Mesenchymal stem cell (in vitro differentiated cells and primary cell): ENCODE results near the gene HSF2.
A peak's percentile ranks its signal among the peaks of the same experiment; 100 is the strongest.

Source experiments
- DNase-seq: peaks from one replicate; pipeline ENCODE4 v3.0.0-alpha.2; 2013
- H2AFZ ChIP-seq: one replicate; pipeline ENCODE4 v1.6.1; 2013; ENCODE audit warnings: low read depth, mild to moderate bottlenecking, control low read depth, inconsistent platforms, low read length, moderate library complexity
- H2AK5ac ChIP-seq: 2 replicates; pipeline ENCODE4 v1.6.1; 2013; ENCODE audit warnings: low read length, moderate library complexity, mild to moderate bottlenecking, inconsistent platforms; ENCODE audit not compliant: severe bottlenecking
- H2BK120ac ChIP-seq: one replicate; pipeline ENCODE4 v1.6.1; 2013; ENCODE audit warnings: low read depth, mild to moderate bottlenecking, inconsistent platforms, low read length, moderate library complexity
- H2BK12ac ChIP-seq, 2 experiments: one replicate each; pipeline ENCODE4 v1.6.1; 2013; ENCODE audit warnings: inconsistent platforms in 2 of 2, low read length in 2 of 2, mild to moderate bottlenecking in 2 of 2, moderate library complexity in 2 of 2, control low read depth in 1 of 2
- H2BK15ac ChIP-seq: one replicate; pipeline ENCODE4 v1.6.1; 2013; ENCODE audit warnings: mild to moderate bottlenecking, low read depth, inconsistent platforms; ENCODE audit not compliant: poor library complexity, severe bottlenecking
- H2BK5ac ChIP-seq: 2 replicates; pipeline ENCODE4 v1.6.1; 2013; ENCODE audit warnings: low read depth, mild to moderate bottlenecking, low read length, control low read depth, inconsistent platforms; ENCODE audit not compliant: poor library complexity, severe bottlenecking
- H3K14ac ChIP-seq, 2 experiments: one replicate each; pipeline ENCODE4 v1.6.1; 2013; ENCODE audit warnings: inconsistent platforms in 2 of 2, low read length in 2 of 2, control low read depth in 1 of 2, mild to moderate bottlenecking in 1 of 2, moderate library complexity in 1 of 2
- H3K18ac ChIP-seq, 2 experiments: one replicate each; pipeline ENCODE4 v1.6.1; 2013; ENCODE audit warnings: inconsistent platforms in 2 of 2, low read length in 2 of 2, control low read depth in 1 of 2, low read depth in 1 of 2, mild to moderate bottlenecking in 1 of 2
- H3K23ac ChIP-seq, 2 experiments: one replicate each; pipeline ENCODE4 v1.6.1; 2013; ENCODE audit warnings: inconsistent platforms in 2 of 2, low read length in 2 of 2, mild to moderate bottlenecking in 2 of 2, moderate library complexity in 2 of 2, control low read depth in 1 of 2
- H3K27ac ChIP-seq: 2 replicates; pipeline ENCODE4 v1.5.1; 2013; ENCODE audit warnings: mild to moderate bottlenecking, moderate library complexity, low read length, control low read depth, inconsistent platforms; ENCODE audit not compliant: poor library complexity, severe bottlenecking
- H3K27me3 ChIP-seq, 2 experiments: 2 replicates each; pipeline versions ENCODE4 v1.6.1 to v1.7.0; 2013; ENCODE audit warnings: low read length in 2 of 2, mild to moderate bottlenecking in 2 of 2, moderate library complexity in 2 of 2, control low read depth in 1 of 2, inconsistent platforms in 1 of 2; ENCODE audit not compliant: control insufficient read depth in 1 of 2, insufficient read depth in 1 of 2
- H3K36me3 ChIP-seq, 2 experiments: 2 replicates each; pipeline versions ENCODE4 v1.6.1 to v1.7.0; 2013; ENCODE audit warnings: low read length in 2 of 2, control low read depth in 1 of 2, inconsistent platforms in 1 of 2, low read depth in 1 of 2, mild to moderate bottlenecking in 1 of 2; ENCODE audit not compliant: insufficient read depth in 2 of 2, control insufficient read depth in 1 of 2
- H3K4ac ChIP-seq, 2 experiments: one replicate each; pipeline ENCODE4 v1.6.1; 2013; ENCODE audit warnings: inconsistent platforms in 2 of 2, low read length in 2 of 2, mild to moderate bottlenecking in 2 of 2, moderate library complexity in 2 of 2, control low read depth in 1 of 2, low read depth in 1 of 2
- H3K4me1 ChIP-seq: 2 replicates; pipeline ENCODE4 v1.6.1; 2013; ENCODE audit warnings: low read depth, low read length, control low read depth; ENCODE audit not compliant: control insufficient read depth, insufficient read depth
- H3K4me2 ChIP-seq: 2 replicates; pipeline ENCODE4 v1.6.1; 2013; ENCODE audit warnings: low read length, mild to moderate bottlenecking, inconsistent platforms; ENCODE audit not compliant: poor library complexity, severe bottlenecking
- H3K4me3 ChIP-seq, 2 experiments: 2 replicates each; pipeline versions ENCODE4 v1.5.1 to v1.7.0; 2013; ENCODE audit warnings: low read length in 2 of 2, mild to moderate bottlenecking in 2 of 2, control low read depth in 1 of 2, low read depth in 1 of 2; ENCODE audit not compliant: insufficient read depth in 1 of 2
- H3K79me1 ChIP-seq: replicated peaks from 2 replicates; pipeline ENCODE4 v1.6.1; 2013; ENCODE audit warnings: mild to moderate bottlenecking, control low read depth, low read length, inconsistent platforms; ENCODE audit not compliant: poor library complexity, severe bottlenecking
- H3K9ac ChIP-seq: 2 replicates; pipeline ENCODE4 v1.7.0; 2013; ENCODE audit warnings: mild to moderate bottlenecking, low read length, moderate library complexity
- H3K9me3 ChIP-seq: 2 replicates; pipeline ENCODE4 v1.7.0; 2013; ENCODE audit warnings: mild to moderate bottlenecking, low read length; ENCODE audit not compliant: control insufficient read depth
- H4K8ac ChIP-seq: one replicate; pipeline ENCODE4 v1.6.1; 2013; ENCODE audit warnings: inconsistent platforms, mild to moderate bottlenecking, low read length, moderate library complexity
- H4K91ac ChIP-seq: one replicate; pipeline ENCODE4 v1.6.1; 2013; ENCODE audit warnings: mild to moderate bottlenecking, low read length, inconsistent platforms
- WGBS: methylation state at CpG from one replicate; pipeline ENCODE4 v1.1.7; 2013; ENCODE audit warnings: mixed read lengths; 5-methylcytosine and 5-hydroxymethylcytosine counted together

HSF2 gene

DNA sequence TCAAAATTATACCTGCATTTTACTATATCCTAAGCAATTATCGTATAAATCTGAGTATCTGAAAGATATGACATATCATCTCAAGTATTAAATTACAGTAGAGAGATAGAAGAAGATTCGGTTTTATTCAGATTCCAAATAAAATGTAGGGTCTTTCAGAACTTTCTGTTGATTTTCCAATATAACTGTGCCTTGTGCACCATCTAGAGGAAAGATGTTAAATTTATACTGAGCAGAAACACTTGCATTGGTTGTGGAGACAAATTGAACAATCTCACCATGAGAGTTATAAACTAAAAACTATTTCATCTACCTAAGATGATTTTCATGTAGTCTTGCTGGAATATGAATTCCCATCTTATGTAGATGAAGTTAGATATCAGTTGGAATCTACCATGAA lies 26.8 kb upstream of the HSF2 start:
- Histone ChIP-seq H2AFZ (no peak overlapping the region), H2BK15ac (no peak overlapping the region), H4K8ac (no peak overlapping the region), H3K4me3 (no peak overlapping the region), H2BK120ac (no peak overlapping the region), H3K18ac (no peak overlapping the region), H3K36me3 (no peaks in the 10 kb centered on the region), H3K27me3 (no peaks in the 10 kb centered on the region), H3K4me2 (no peak overlapping the region), H4K91ac (no peak overlapping the region), H2BK12ac (no peak overlapping the region), H3K79me1 (no peaks in the 10 kb centered on the region), H2AK5ac (no peak overlapping the region), H3K4me1 (no peaks in the 10 kb centered on the region), H3K23ac (no peak overlapping the region), H2BK5ac (no peak overlapping the region), H3K9me3 (no peaks in the 10 kb centered on the region), H3K4ac (no peak overlapping the region), H3K9ac (no peak overlapping the region), H3K14ac (no peak overlapping the region), H3K27ac (no peak overlapping the region)
- peak; percentile 13 for DNase-seq
- 33% methylated on average over 1 of the region's 2 CpGs for WGBS

DNA sequence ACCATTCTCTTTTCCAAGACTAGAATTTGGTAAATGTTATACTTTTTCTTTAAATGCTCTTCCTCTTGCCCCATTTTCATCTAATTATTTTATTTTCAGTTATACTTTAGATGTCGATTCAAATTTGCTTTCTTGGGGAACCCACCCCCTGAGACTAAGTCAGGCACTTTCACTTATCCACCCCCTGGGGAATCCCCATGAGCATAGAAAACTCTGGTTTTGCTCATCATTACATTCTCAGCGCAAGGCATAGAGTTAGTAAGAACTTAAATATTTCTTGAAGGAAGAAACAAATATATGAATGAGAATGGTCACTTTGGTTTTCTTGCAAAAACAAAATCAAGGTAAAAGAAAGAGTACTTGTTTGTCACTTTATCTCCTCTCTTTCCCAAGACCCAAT lies 25.1 kb upstream of the HSF2 start:
- Histone ChIP-seq H3K14ac (no peak overlapping the region), H2BK5ac (no peak overlapping the region), H4K91ac (no peak overlapping the region), H3K27ac (no peak overlapping the region), H3K18ac (no peak overlapping the region), H3K4me3 (no peak overlapping the region), H2BK12ac (no peak overlapping the region), H2BK120ac (no peak overlapping the region), H3K27me3 (no peaks in the 10 kb centered on the region), H3K9ac (no peak overlapping the region), H2BK15ac (no peak overlapping the region), H3K4me1 (no peaks in the 10 kb centered on the region), H2AK5ac (no peak overlapping the region), H3K4ac (no peak overlapping the region), H3K23ac (no peak overlapping the region), H4K8ac (no peak overlapping the region), H3K4me2 (no peak overlapping the region), H3K79me1 (no peaks in the 10 kb centered on the region), H2AFZ (no peak overlapping the region), H3K36me3 (no peaks in the 10 kb centered on the region), H3K9me3 (no peaks in the 10 kb centered on the region)
- no peak for DNase-seq
- 100% methylated on average over 1 of the region's 2 CpGs for WGBS

- H3K18ac ChIP-seq = no peak overlapping the region
- H3K4me2 ChIP-seq = no peak overlapping the region
- no peak overlapping the region for H3K4me3 ChIP-seq
- no peaks in the 10 kb centered on the region for H3K27me3 ChIP-seq
- no peaks in the 10 kb centered on the region for H3K79me1 ChIP-seq
- DNase-seq = no peak
- H3K14ac ChIP-seq = no peak overlapping the region
- H4K91ac ChIP-seq = no peak overlapping the region
- H3K4ac ChIP-seq = no peak overlapping the region
- no peak overlapping the region for H2AFZ ChIP-seq
- no peaks in the 10 kb centered on the region for H3K36me3 ChIP-seq
- no peak overlapping the region for H2BK12ac ChIP-seq
- no peaks in the 10 kb centered on the region for H3K9me3 ChIP-seq
- no peak overlapping the region for H2BK120ac ChIP-seq
- no peak overlapping the region for H4K8ac ChIP-seq
- H3K4me1 ChIP-seq = no peaks in the 10 kb centered on the region
- no peak overlapping the region for H3K9ac ChIP-seq
- no peak overlapping the region for H2BK15ac ChIP-seq
- no peak overlapping the region for H3K23ac ChIP-seq
- H2AK5ac ChIP-seq = no peak overlapping the region
- H3K27ac ChIP-seq = no peak overlapping the region
- whole genome bisulfite sequencing = 78% methylated on average over 2 of the region's 3 CpGs
- H2BK5ac ChIP-seq = no peak overlapping the region
These were observed 23.2 kb upstream of the HSF2 start for GRCh38 chr6:122376246-122376645.

GRCh38 chr6:122381494-122382265 lies 17.8 kb upstream of the HSF2 start:
- Histone ChIP-seq H3K9me3 (no peaks in the 10 kb centered on the region), H3K4me2 (no peak overlapping the region), H3K27ac (no peak overlapping the region), H3K4me3 (no peak overlapping the region), H3K27me3 (no peaks in the 10 kb centered on the region), H3K18ac (no peak overlapping the region), H3K4ac (no peak overlapping the region), H2BK15ac (no peak overlapping the region), H4K91ac (no peak overlapping the region), H3K36me3 (no peaks in the 10 kb centered on the region), H2AK5ac (no peak overlapping the region), H2BK120ac (no peak overlapping the region), H2BK12ac (no peak overlapping the region), H4K8ac (no peak overlapping the region), H3K79me1 (no peaks in the 10 kb centered on the region), H3K4me1 (no peaks in the 10 kb centered on the region), H3K23ac (no peak overlapping the region), H3K14ac (no peak overlapping the region), H2AFZ (no peak overlapping the region), H2BK5ac (no peak overlapping the region), H3K9ac (no peak overlapping the region)
- 31% methylated on average over 5 of the region's 8 CpGs for WGBS
- DNase-seq = peak; percentile 76
